ENCODE results near the gene CUBN. TPM values are rescaled to one million over a fixed set of nuclear protein-coding genes. Genes with fewer than 3 reads are reported as not detected.

CUBN gene
- total RNA-seq, 1 experiment from 2014 or later: not detected

DNA sequence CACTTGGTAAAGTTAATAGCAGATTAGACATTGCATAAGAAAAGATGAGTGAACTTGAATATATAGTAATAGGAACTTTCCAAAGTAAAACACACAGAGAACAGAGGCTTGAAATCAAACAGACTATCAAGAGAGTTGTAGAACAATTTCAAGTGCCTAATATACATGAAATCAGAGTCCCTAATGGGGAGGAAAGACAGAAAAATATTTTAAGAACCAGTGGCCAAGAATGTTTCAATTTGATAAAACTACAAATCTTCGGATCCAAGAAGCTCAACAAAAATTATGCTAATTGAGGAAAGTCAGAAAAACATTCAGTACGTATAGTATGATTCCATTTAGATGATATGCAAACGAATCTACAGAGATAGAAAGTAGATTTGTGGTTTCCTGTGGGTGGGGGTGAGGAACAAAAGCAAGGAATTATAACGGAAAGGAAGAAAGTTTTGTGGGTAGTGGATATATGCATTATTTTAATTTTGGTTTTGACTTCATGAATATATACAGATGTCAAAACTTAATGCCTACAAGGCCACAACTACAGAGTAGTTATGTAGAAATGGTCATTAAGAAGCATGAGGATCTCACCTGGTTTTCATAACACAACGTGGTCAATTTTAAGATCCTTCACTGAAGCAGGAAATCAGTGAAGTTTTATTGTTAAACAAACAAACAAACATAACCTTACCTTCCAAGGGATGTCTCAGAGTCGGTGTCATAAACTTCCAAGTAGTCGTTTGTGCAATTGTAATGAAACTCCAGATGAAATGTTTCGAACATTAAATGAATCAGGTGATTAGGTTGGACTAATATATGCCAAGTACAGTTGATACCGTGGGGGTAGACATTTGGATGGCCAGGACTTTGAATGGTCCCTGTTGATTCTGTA is 62.0 kb downstream of the CUBN start:
- H3K9me3 ChIP-seq (ENCODE audit: low read length): no peaks in the 10 kb centered on the region
- no peak overlapping the region for H3K4me3 ChIP-seq (ENCODE audit: low read length)
- H3K36me3 ChIP-seq (ENCODE audit: insufficient read depth, low read length): no peaks in the 10 kb centered on the region
- H3K4me1 ChIP-seq (ENCODE audit: low read length): no peaks in the 10 kb centered on the region
- no peak overlapping the region for H3K4me2 ChIP-seq (ENCODE audit: low read depth, low read length, poor library complexity, severe bottlenecking)
- no peak overlapping the region for H2AFZ ChIP-seq (ENCODE audit: low read length)
- no peaks in the 10 kb centered on the region for H3K9me2 ChIP-seq (replicated peaks; ENCODE audit: insufficient read depth, low read length)
- H3K27ac ChIP-seq (ENCODE audit: low read length): no peak overlapping the region
- H3K79me2 ChIP-seq (ENCODE audit: low read length): no peaks in the 10 kb centered on the region
- DNase-seq: no peak
- no peaks in the 10 kb centered on the region for H4K20me1 ChIP-seq (ENCODE audit: insufficient read depth, low read depth, low read length)
- H3K27me3 ChIP-seq (ENCODE audit: low read length): no peaks in the 10 kb centered on the region
- H3K9ac ChIP-seq (ENCODE audit: low read length): no peak overlapping the region

GRCh38 chr10:17066807-17067206 is 62.8 kb downstream of the CUBN start:
- Histone ChIP-seq H3K79me2 (ENCODE audit: low read length) (no peaks in the 10 kb centered on the region), H3K9me2 (replicated peaks; ENCODE audit: insufficient read depth, low read length) (no peaks in the 10 kb centered on the region), H3K4me3 (ENCODE audit: low read length) (no peak overlapping the region), H3K4me1 (ENCODE audit: low read length) (no peaks in the 10 kb centered on the region), H3K9ac (ENCODE audit: low read length) (no peak overlapping the region), H3K27me3 (ENCODE audit: low read length) (no peaks in the 10 kb centered on the region), H4K20me1 (ENCODE audit: insufficient read depth, low read depth, low read length) (no peaks in the 10 kb centered on the region), H2AFZ (ENCODE audit: low read length) (no peak overlapping the region), H3K36me3 (ENCODE audit: insufficient read depth, low read length) (no peaks in the 10 kb centered on the region), H3K9me3 (ENCODE audit: low read length) (no peaks in the 10 kb centered on the region), H3K27ac (ENCODE audit: low read length) (no peak overlapping the region), H3K4me2 (ENCODE audit: low read depth, low read length, poor library complexity, severe bottlenecking) (no peak overlapping the region)
- no peak for DNase-seq

DNA sequence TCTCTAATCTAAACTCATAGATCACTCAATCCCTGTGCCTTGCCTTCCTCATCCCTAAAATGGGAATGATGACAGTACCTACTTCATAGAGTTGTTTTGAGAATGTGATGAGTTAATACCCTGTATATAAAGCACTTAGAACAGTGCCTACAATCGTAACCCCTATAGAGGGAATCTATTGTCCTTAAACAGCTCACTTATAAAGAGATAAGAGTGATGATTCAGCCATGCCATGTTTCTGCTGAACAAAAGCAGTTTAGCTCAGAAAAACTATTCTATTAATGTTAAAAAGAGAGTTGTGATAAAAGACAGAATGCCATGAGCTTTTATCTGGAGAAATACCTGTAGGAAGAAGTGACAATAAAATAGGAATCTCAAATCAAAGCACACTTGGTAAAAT is 63.6 kb downstream of the CUBN start:
- H3K36me3 ChIP-seq (ENCODE audit: insufficient read depth, low read length): no peaks in the 10 kb centered on the region
- H3K79me2 ChIP-seq (ENCODE audit: low read length): no peaks in the 10 kb centered on the region
- H3K4me3 ChIP-seq (ENCODE audit: low read length): no peak overlapping the region
- H3K27me3 ChIP-seq (ENCODE audit: low read length): no peaks in the 10 kb centered on the region
- H3K9ac ChIP-seq (ENCODE audit: low read length): no peak overlapping the region
- no peaks in the 10 kb centered on the region for H3K9me2 ChIP-seq (replicated peaks; ENCODE audit: insufficient read depth, low read length)
- no peaks in the 10 kb centered on the region for H3K4me1 ChIP-seq (ENCODE audit: low read length)
- no peaks in the 10 kb centered on the region for H3K9me3 ChIP-seq (ENCODE audit: low read length)
- H2AFZ ChIP-seq (ENCODE audit: low read length): no peak overlapping the region
- DNase-seq: no peak
- H3K4me2 ChIP-seq (ENCODE audit: low read depth, low read length, poor library complexity, severe bottlenecking): no peak overlapping the region
- no peaks in the 10 kb centered on the region for H4K20me1 ChIP-seq (ENCODE audit: insufficient read depth, low read depth, low read length)
- no peak overlapping the region for H3K27ac ChIP-seq (ENCODE audit: low read length)

GRCh38 chr10:17065273-17065672 is 64.3 kb downstream of the CUBN start:
- no peak for DNase-seq
- Histone ChIP-seq H2AFZ (ENCODE audit: low read length) (no peak overlapping the region), H3K36me3 (ENCODE audit: insufficient read depth, low read length) (no peaks in the 10 kb centered on the region), H3K9ac (ENCODE audit: low read length) (no peak overlapping the region), H3K27ac (ENCODE audit: low read length) (no peak overlapping the region), H4K20me1 (ENCODE audit: insufficient read depth, low read depth, low read length) (no peaks in the 10 kb centered on the region), H3K79me2 (ENCODE audit: low read length) (no peaks in the 10 kb centered on the region), H3K4me1 (ENCODE audit: low read length) (no peaks in the 10 kb centered on the region), H3K4me3 (ENCODE audit: low read length) (no peak overlapping the region), H3K27me3 (ENCODE audit: low read length) (no peaks in the 10 kb centered on the region), H3K4me2 (ENCODE audit: low read depth, low read length, poor library complexity, severe bottlenecking) (no peak overlapping the region), H3K9me2 (replicated peaks; ENCODE audit: insufficient read depth, low read length) (no peaks in the 10 kb centered on the region), H3K9me3 (ENCODE audit: low read length) (no peaks in the 10 kb centered on the region)

- DNase-seq: no peak
- H3K9ac ChIP-seq (ENCODE audit: low read length): no peak overlapping the region
These were observed 65.2 kb downstream of the CUBN start for GRCh38 chr10:17064435-17064834.

GRCh38 chr10:17062955-17063484 is 66.6 kb downstream of the CUBN start:
- Histone ChIP-seq H3K9me2 (replicated peaks; ENCODE audit: insufficient read depth, low read length) (no peaks in the 10 kb centered on the region), H3K36me3 (ENCODE audit: insufficient read depth, low read length) (no peaks in the 10 kb centered on the region), H2AFZ (ENCODE audit: low read length) (no peak overlapping the region), H3K4me2 (ENCODE audit: low read depth, low read length, poor library complexity, severe bottlenecking) (no peak overlapping the region), H3K9ac (ENCODE audit: low read length) (no peak overlapping the region), H3K27me3 (ENCODE audit: low read length) (no peaks in the 10 kb centered on the region), H3K4me1 (ENCODE audit: low read length) (no peaks in the 10 kb centered on the region), H3K79me2 (ENCODE audit: low read length) (no peaks in the 10 kb centered on the region), H3K9me3 (ENCODE audit: low read length) (no peaks in the 10 kb centered on the region), H3K4me3 (ENCODE audit: low read length) (no peak overlapping the region), H4K20me1 (ENCODE audit: insufficient read depth, low read depth, low read length) (no peaks in the 10 kb centered on the region), H3K27ac (ENCODE audit: low read length) (no peak overlapping the region)
- no peak for DNase-seq

More at GRCh38 chr10:17064435-17064834, 65.2 kb downstream of the CUBN start:
- H3K9me3 ChIP-seq (ENCODE audit: low read length): no peaks in the 10 kb centered on the region
- no peaks in the 10 kb centered on the region for H3K36me3 ChIP-seq (ENCODE audit: insufficient read depth, low read length)
- no peak overlapping the region for H3K27ac ChIP-seq (ENCODE audit: low read length)
- H3K79me2 ChIP-seq (ENCODE audit: low read length): no peaks in the 10 kb centered on the region
- H3K27me3 ChIP-seq (ENCODE audit: low read length): no peaks in the 10 kb centered on the region
- no peak overlapping the region for H3K4me2 ChIP-seq (ENCODE audit: low read depth, low read length, poor library complexity, severe bottlenecking)
- H4K20me1 ChIP-seq (ENCODE audit: insufficient read depth, low read depth, low read length): no peaks in the 10 kb centered on the region
- no peaks in the 10 kb centered on the region for H3K9me2 ChIP-seq (replicated peaks; ENCODE audit: insufficient read depth, low read length)
- H3K4me3 ChIP-seq (ENCODE audit: low read length): no peak overlapping the region
- H3K4me1 ChIP-seq (ENCODE audit: low read length): no peaks in the 10 kb centered on the region
- no peak overlapping the region for H2AFZ ChIP-seq (ENCODE audit: low read length)

- no peaks in the 10 kb centered on the region for H3K9me2 ChIP-seq (replicated peaks; ENCODE audit: insufficient read depth, low read length)
- H3K4me3 ChIP-seq (ENCODE audit: low read length): no peak overlapping the region
- H3K4me1 ChIP-seq (ENCODE audit: low read length): no peaks in the 10 kb centered on the region
- no peaks in the 10 kb centered on the region for H3K9me3 ChIP-seq (ENCODE audit: low read length)
- H3K9ac ChIP-seq (ENCODE audit: low read length): no peak overlapping the region
- no peaks in the 10 kb centered on the region for H4K20me1 ChIP-seq (ENCODE audit: insufficient read depth, low read depth, low read length)
- no peak overlapping the region for H2AFZ ChIP-seq (ENCODE audit: low read length)
- H3K79me2 ChIP-seq (ENCODE audit: low read length): no peaks in the 10 kb centered on the region
- DNase-seq: no peak
- H3K27me3 ChIP-seq (ENCODE audit: low read length): no peaks in the 10 kb centered on the region
- no peaks in the 10 kb centered on the region for H3K36me3 ChIP-seq (ENCODE audit: insufficient read depth, low read length)
- H3K4me2 ChIP-seq (ENCODE audit: low read depth, low read length, poor library complexity, severe bottlenecking): no peak overlapping the region
- H3K27ac ChIP-seq (ENCODE audit: low read length): no peak overlapping the region
These were observed 67.1 kb downstream of the CUBN start for GRCh38 chr10:17062493-17062892.

GRCh38 chr10:17062009-17062408 is 67.6 kb downstream of the CUBN start:
- Histone ChIP-seq H3K4me3 (ENCODE audit: low read length) (no peak overlapping the region), H3K9me3 (ENCODE audit: low read length) (no peaks in the 10 kb centered on the region), H4K20me1 (ENCODE audit: insufficient read depth, low read depth, low read length) (no peaks in the 10 kb centered on the region), H3K9ac (ENCODE audit: low read length) (no peak overlapping the region), H3K4me2 (ENCODE audit: low read depth, low read length, poor library complexity, severe bottlenecking) (no peak overlapping the region), H3K79me2 (ENCODE audit: low read length) (no peaks in the 10 kb centered on the region), H3K27me3 (ENCODE audit: low read length) (no peaks in the 10 kb centered on the region), H3K36me3 (ENCODE audit: insufficient read depth, low read length) (no peaks in the 10 kb centered on the region), H3K4me1 (ENCODE audit: low read length) (no peaks in the 10 kb centered on the region), H3K9me2 (replicated peaks; ENCODE audit: insufficient read depth, low read length) (no peaks in the 10 kb centered on the region), H3K27ac (ENCODE audit: low read length) (no peak overlapping the region), H2AFZ (ENCODE audit: low read length) (no peak overlapping the region)
- DNase-seq: no peak
